Measurements from ENCODE around the gene PYROXD2.

Gene PYROXD2

GRCh38 chr10:98414932-98415730, at the start of gene PYROXD2:
Gene PYROXD2, minus strand, starts transcription at chr10:98415182. Its CDS starts 47 bp downstream, at chr10:98415135.
- DNase-seq (ENCODE audit: low spot score), result peak; percentile 84
- in situ Hi-C loops (cut with MboI; ENCODE audit: low pct_unique_long_range_greater_than_20kb, low sequenced_read_pairs, unreplicated experiment), result no loop called here
- no peak for TF ChIP-seq CTCF (IDR thresholded peaks at IDR 0.05; ENCODE audit: extremely low read depth, insufficient read depth, missing control alignments)

- no peak for TF ChIP-seq CTCF (IDR thresholded peaks at IDR 0.05; ENCODE audit: extremely low read depth, insufficient read depth, missing control alignments)
- DNase-seq (ENCODE audit: low spot score), result no peak
- in situ Hi-C loops (cut with MboI; ENCODE audit: low pct_unique_long_range_greater_than_20kb, low sequenced_read_pairs, unreplicated experiment), result loop anchor here (10.0 kb wide), 2 partner anchors 201 to 791 kb away; no protein-coding TSS in a partner anchor
Observed at GRCh38 chr10:98463976-98464754, 49.2 kb upstream of the PYROXD2 start.

- in situ Hi-C loops (cut with MboI; ENCODE audit: low pct_unique_long_range_greater_than_20kb, low sequenced_read_pairs, unreplicated experiment), result loop anchor here (10.0 kb wide), 2 partner anchors 202 to 792 kb away; no protein-coding TSS in a partner anchor
- TF ChIP-seq CTCF (IDR thresholded peaks at IDR 0.05; ENCODE audit: extremely low read depth, insufficient read depth, missing control alignments), result no peak
- no peak for DNase-seq (ENCODE audit: low spot score)
Observed at GRCh38 chr10:98463016-98463415, 48.0 kb upstream of the PYROXD2 start.

GRCh38 chr10:98461500-98461842, 46.5 kb upstream of the PYROXD2 start:
- in situ Hi-C loops (cut with MboI; ENCODE audit: low pct_unique_long_range_greater_than_20kb, low sequenced_read_pairs, unreplicated experiment), result loop anchor here (10.0 kb wide), 2 partner anchors 203 to 793 kb away; no protein-coding TSS in a partner anchor
- DNase-seq (ENCODE audit: low spot score), result no peak
- TF ChIP-seq CTCF (IDR thresholded peaks at IDR 0.05; ENCODE audit: extremely low read depth, insufficient read depth, missing control alignments), result no peak

- DNase-seq (ENCODE audit: low spot score), result no peak
- no peak for TF ChIP-seq CTCF (IDR thresholded peaks at IDR 0.05; ENCODE audit: extremely low read depth, insufficient read depth, missing control alignments)
- in situ Hi-C loops (cut with MboI; ENCODE audit: low pct_unique_long_range_greater_than_20kb, low sequenced_read_pairs, unreplicated experiment), result loop anchor here (10.0 kb wide), 2 partner anchors 204 to 794 kb away; no protein-coding TSS in a partner anchor
Observed at GRCh38 chr10:98460837-98461499, 46.0 kb upstream of the PYROXD2 start.
